Left cardiac atrium (tissue), 4 donors: ENCODE data around the gene ZNF821. TPM values are rescaled to one million over a fixed set of nuclear protein-coding genes. Genes with fewer than 3 reads are reported as not detected.
"Not testable (repeated sequence)": the region's sequence is repeated elsewhere in the genome, so short reads cannot be mapped to it uniquely, and the experiment has no call there.

Experiments used
- ATAC-seq, 2 donors: fragments of 200-7000 bp; cut with Tn5 transposase; one replicate each; pipeline ENCODE4 v1.9.1; 2020; ENCODE audit warnings: mild to moderate bottlenecking in 2 of 2, moderate library complexity in 2 of 2
- DNase-seq: peaks from one replicate; pipeline ENCODE4 v3.0.0-alpha.2; 2020
- intact Hi-C, 2 donors: fragments of 100-400 bp; cut with DNase I; formaldehyde crosslinking; loops; one replicate each; pipeline versions ENCODE4 v1.14.1 to v1.15.1; 2022 to 2023
- total RNA-seq, 2 donors: library from RNA; stranded (reverse); fragmentation: NEBNext Ultra II Directional; extraction: Animal tissue kit (Norgen Biotek cat#: 25700); gene quantifications; one replicate each; pipeline ENCODE4 v1.2.1, GENCODE V29; 2021
- donor health status: DM: no; HTN: yes; CAD: no.
- donor health status: DM: no; HTN: yes; CAD: no; lungs with severe emphysema.
- donor health status: DM: yes; HTN: yes; CAD: no.
- donor health status: Dilated cardiomyopathy.

ZNF821 gene
- total RNA-seq, 2 donors from 2014 or later = 3.6 to 5.7 TPM

DNA sequence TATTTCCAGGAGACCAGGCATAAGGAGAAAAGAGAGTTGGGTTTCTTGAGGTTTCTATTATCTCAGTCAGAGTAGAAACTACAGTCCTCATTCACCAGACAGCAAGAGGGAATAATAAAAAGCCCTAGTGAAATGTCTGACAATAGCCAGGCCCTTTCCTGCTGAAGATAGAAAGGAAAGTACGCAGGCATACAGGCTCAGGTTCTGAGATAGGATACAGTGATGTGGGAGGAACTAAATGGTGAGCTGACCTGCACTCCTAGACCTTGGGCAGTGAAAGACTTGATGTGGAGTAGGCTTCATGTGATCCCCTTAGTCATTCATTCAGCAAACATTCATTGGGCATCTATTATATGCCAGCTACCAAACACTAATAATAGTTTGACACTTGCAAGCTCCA is 14.9 kb downstream of the ZNF821 start:
- ATAC-seq (no peak), DNase-seq (no peak)
- intact Hi-C loops = no loop called here

DNA sequence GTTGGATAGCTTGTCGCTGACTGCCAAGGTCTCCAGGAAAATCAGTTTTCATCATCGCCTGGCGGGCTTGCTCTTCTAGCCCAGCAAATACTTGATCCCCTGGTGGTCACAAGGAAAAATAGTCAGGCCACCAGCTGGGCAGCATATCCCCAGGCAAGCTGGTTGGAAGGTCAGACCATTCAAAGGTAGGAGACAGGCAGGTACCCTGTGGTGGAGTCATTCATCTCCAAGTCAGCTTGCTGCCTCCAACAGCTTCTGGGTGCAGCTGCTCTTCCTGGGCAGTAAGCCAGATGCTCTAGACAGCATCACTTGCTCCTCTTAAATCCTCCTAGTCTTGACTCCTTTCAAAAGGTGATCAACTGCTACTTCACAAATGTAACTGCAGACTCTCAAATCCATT is 16.0 kb downstream of the ZNF821 start:
- ATAC-seq = no peak
- no peak for DNase-seq
- intact Hi-C loops = no loop called here

DNA sequence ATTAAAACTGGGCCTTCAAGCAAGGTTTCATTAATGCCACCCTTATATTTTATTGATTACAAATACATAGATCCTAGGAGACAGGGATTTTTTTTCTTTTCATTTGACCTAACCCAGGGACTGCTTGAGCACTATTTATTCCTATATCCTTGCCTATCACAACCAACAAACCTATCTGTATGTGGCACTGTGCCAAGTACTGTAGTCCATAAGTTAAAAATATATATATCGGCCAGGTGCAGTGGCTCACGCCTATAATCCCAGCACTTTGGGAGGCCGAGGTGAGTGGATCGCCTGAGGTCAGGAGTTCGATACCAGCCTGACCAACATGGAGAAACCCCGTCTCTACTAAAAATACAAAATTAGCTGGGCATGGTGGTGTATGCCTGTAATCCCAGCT is 16.8 kb downstream of the ZNF821 start:
- intact Hi-C loops, DNase-seq, ATAC-seq: not testable (repeated sequence)

DNA sequence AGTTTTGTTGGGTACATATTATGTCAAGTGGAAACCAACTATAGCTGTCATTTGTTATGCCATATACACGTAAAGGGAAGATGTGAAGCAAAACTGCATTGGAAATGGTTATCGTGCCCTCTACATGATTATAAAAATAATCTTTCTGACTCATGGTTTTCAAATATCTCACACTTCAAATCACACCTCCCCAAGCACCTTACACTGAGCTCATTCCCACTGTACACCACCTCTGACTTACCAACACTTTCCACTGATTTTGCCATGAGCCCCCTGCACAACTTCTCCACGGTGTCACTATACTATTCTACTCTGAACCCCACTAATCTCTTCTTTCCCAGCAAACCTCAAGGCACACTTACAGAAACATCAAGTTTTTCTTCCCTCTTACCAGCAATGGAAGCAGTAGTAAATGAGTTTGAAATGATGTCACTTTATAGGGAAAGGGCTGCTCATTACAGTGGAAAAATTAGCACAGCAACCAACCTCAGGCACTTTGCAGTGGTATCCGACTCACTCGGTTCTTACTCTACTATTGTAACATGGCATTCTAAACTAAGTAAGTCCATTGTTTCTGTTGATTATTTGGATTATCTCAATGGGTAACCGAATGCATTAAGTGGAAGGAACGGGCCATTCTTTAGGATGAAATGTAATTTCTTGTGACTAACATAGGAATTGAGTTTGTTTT is 18.7 kb downstream of the ZNF821 start:
- DNase-seq (no peak), ATAC-seq (peak; percentile 47 to 64)

DNA sequence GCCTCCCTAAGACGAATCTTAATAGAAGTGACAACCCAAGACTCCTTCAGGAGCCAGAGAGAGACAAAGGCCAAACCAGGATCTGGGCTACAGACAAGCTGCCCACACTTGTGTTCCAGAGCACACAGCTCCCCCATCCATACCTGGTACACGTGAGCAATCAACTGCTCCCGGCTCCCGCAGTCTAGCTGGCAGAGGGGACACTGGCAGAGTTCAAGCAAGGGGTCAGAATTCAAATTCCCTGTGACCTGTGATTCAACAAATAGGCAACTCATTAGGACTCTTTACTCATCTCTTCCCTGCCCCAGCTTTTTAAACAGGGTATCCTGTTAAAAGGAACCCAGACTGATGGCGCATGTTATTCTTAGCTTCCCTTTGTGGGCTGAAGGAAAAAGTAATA is 20.0 kb downstream of the ZNF821 start:
- DNase-seq (no peak), ATAC-seq (no peak)
- intact Hi-C loops = no loop called here

More for the DNA sequence above, 18.7 kb downstream of the ZNF821 start:
- intact Hi-C loops = no loop called here

DNA sequence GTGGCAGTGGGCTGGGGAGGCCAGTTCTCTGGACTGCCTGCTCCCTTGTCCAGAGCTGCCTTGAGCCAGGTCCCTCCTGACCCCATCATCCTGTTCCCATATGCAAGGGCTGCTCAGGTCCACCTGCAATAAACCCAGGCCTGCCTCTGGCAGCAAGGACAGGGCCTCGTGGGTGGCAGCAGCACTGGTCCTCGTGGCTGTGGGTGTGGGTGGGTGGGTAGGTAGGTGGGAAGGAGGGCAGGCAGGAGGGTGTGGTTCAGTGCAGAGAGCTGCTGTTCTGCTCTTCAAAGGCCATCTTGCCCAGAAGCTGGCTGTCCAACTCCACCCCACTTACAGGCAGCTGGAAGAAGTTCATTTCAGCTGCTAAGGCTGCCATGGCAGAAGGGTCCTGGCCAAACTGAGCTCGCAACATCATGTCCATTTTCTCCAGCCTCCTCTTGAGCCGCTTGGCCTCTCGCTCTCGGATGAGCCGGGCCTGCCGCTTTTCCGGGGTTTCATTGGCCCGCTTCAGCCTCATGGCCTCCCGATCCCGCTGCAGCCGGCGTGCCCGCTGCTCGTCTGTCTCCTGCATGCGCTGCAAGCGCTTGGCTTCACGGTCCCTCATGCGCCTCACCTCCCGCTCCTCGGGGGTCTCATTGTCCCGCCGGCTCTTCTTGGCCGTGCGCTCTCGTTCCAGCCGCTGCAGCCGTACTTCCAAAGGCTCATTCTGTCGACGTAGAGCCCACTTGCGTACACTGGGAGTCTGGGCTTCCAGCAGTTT is 24.0 kb downstream of the ZNF821 start:
- DNase-seq (no peak), ATAC-seq (no peak)
- intact Hi-C loops = no loop called here

DNA sequence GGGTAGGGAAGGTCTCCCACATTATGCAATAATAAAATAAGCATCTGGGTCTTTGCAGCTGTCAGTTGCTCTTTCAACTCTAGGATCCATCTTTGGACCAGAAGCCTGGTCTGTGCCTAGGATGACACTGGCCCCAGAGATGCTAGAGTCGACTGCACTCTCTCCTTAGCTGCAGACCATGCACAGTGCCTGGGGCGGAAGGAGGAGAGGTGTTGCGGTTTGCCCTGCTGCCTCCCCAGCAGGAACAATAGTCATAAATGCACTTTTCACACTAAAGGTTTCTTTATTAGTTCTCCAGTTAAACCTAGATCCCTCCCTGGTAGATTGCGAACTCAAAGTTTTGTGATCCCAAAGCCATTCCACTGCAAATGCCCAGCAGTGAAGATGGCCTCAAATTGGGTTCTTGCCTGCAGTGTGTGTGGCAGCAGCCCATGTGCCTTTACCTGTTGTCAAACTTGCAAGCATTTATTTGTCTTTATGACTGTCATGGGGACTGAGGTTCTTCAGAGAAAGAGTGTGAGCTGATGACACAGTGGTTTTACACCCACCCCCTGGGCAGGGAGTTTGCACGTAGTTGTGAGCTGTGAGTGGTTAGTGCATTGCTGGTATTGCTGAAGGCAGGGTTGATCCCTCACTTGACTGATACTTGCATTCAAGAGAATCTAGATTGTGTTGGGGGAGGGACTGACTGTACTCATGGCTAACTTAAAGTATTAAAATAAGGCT is 27.9 kb downstream of the ZNF821 start:
- DNase-seq (no peak), ATAC-seq (peak in 1 of 2 donors; percentile 11)
- intact Hi-C loops = no loop called here

DNA sequence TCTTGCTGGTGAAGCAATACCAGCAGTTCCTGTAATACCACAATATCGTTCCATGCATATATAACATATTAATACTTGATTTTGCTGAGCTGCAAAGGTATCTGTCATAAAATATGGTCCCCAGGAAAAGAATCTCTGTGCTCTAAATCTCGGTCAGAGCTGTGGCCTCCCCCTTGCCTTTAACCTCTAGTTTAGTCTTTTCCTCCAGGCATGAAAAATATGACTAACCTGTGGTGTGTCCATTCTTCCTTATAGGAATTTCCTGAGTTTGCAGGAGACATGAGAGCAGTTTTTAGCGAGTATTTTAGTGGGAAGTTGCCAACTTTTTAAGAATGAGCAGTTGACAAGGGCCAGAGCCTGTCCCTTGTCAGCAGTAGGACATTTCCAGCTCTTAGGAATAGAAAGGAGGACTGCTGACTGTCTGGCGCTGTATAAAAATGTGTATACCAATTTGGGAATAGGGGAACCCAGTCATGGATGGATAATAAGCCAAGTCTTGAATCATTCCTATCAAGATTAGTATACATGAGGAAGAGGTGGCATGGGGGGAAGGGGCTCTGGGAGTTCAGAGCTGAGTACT is 29.5 kb downstream of the ZNF821 start:
- intact Hi-C loops = no loop called here
- DNase-seq (no peak), ATAC-seq (peak in 1 of 2 donors; percentile 7)

DNA sequence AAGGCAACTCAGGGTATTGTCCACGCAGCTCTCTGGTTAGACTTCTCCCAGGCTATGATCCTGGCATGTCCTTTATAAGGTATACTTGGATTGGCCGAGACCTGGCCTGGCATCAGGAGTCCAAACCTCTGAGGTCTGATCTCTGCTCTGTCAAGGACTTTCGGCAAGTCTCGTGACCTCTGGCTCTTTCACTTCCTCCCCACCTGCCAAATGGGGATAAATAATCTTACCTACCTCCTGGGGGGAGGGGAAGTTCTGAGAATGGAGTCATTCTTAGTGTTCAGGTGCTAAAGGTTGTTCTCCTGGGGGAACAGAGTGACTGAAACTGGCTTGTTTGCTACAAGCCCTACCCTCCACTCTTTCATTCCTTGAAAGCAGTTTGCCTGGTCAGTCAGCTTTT is 30.6 kb downstream of the ZNF821 start:
- intact Hi-C loops = no loop called here
- ATAC-seq = no peak
- DNase-seq = no peak

DNA sequence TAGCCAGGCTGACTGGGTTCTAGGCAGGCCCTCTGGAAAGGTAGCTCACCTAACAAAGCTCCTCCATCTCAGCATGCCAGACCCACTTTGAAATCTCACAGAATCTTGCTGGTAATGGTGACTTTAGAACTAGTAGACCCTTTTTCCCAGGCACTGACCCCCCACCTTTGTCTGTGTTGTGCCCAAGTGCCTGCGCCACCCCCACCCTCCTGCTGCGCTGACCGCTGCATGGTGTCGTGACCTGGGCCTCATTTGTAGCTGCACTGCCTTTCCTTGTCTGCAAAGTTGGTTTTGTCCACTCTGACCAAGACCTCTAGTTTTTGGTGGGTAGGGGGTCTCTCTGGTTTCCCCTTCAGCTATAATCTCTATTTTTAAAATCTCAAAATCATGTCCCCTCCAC is 31.4 kb downstream of the ZNF821 start:
- ATAC-seq (no peak), DNase-seq (no peak)
- intact Hi-C loops = no loop called here

DNA sequence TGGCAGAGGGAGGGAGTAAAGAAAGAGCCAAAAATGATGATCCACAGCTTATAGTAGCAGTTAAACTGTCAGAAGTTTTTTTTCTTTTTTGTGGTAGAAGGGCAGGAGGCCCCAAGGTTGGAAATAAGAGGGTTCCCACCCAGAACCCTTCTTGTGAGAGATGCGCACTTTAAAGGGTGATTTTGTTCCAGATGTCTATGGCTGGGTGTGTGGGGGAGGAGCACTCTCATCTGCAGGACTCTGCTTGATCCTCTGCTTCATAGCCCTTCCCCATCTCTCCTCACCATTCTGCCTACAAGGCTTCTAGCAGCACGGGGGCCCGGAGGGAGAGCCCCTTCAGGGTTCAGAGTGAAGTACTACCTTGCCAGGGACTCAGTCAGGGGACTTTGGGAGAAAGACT is 31.8 kb downstream of the ZNF821 start:
- DNase-seq (no peak), ATAC-seq (no peak)
- intact Hi-C loops = no loop called here

DNA sequence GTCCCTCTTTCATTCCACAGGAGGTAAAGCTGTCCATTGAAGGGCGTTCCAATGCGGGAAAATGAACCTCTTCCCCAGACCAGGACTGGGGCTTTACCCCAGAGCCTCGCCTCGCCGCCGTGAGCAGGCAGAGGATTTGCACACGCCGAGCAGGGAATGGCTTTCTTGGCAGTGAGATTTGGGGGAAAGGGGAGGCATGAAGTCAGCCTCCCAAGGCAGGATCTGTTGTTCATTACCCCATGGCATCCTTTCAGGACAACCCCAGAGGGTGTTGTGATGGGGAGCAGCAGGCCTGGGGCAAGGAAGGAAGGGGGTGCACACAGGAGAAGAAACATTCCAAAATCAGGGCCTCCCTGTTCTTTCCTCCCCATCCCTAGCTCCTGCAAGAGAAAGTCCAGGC is 32.2 kb downstream of the ZNF821 start:
- intact Hi-C loops = no loop called here
- ATAC-seq (peak in 1 of 2 donors; percentile 56), DNase-seq (no peak)

DNA sequence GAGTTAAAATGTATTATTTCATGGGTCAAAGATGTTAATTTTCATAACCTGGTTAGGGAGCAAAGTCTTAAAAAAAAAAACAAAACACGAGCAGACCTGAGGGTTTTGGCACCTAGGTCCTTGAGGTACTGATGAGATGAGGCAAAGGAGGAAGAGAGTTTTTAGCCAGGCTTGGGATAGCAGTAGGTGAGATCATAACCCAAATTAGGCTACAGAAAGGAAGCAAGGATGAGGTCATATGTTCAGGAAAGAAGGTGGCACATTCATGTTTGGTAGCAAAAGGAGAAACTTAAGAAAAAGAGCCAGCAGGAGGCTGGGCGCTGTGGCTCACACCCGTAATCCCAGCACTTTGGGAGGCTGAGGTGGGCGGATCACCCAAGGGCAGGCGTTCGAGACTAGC is 35.4 kb downstream of the ZNF821 start:
- intact Hi-C loops = loop anchor here in 1 of 2 donors (5.0 kb wide), 1 partner anchor 41 kb away; the partner anchor contains the start of gene AP1G1
- ATAC-seq (no peak), DNase-seq (no peak)

DNA sequence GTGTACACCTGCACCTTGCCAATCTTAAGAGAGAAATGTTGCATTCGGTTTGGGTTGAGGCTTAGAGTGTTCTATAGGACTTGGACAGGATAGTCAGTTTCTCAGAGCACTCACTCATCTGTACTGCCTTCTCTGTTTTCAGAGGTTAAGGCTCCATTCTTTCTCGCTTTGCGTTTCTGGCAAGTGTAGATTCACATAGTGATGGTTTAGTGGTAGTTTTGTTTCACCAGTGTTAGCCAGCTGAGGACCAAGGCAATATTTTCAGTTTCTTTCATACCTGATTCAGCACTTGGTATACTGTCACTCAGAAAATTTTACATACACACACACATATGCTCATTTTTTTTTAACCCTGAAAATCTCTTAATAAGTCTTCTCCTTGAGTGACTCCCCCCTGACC is 36.9 kb downstream of the ZNF821 start:
- DNase-seq = no peak
- no peak for ATAC-seq
- intact Hi-C loops = loop anchor here in 1 of 2 donors (5.0 kb wide), 1 partner anchor 40 kb away; the partner anchor contains the start of gene AP1G1

DNA sequence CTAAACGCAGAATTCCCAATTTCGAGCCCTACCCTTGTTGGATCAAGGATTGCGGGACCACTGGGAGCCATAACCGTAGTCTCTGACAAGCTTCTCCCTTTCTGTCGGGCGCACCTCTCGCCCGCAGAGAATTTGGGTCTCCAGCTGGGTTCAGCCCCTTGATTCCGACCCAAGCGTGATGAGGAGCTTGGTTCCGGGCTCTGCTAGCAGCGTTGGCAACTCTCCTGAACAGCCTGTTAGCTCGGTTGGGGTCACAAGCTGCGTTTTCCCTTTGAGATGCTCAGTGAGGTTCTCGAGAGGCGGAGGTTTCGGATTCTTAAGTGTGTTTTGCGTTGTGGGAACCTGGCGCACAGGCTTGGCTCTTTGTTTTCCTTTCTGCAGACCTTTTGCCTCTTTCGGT is 37.6 kb downstream of the ZNF821 start:
- DNase-seq (no peak), ATAC-seq (peak in 1 of 2 donors; percentile 4)
- intact Hi-C loops = loop anchor here in 1 of 2 donors (5.0 kb wide), 1 partner anchor 39 kb away; the partner anchor contains the start of gene AP1G1

DNA sequence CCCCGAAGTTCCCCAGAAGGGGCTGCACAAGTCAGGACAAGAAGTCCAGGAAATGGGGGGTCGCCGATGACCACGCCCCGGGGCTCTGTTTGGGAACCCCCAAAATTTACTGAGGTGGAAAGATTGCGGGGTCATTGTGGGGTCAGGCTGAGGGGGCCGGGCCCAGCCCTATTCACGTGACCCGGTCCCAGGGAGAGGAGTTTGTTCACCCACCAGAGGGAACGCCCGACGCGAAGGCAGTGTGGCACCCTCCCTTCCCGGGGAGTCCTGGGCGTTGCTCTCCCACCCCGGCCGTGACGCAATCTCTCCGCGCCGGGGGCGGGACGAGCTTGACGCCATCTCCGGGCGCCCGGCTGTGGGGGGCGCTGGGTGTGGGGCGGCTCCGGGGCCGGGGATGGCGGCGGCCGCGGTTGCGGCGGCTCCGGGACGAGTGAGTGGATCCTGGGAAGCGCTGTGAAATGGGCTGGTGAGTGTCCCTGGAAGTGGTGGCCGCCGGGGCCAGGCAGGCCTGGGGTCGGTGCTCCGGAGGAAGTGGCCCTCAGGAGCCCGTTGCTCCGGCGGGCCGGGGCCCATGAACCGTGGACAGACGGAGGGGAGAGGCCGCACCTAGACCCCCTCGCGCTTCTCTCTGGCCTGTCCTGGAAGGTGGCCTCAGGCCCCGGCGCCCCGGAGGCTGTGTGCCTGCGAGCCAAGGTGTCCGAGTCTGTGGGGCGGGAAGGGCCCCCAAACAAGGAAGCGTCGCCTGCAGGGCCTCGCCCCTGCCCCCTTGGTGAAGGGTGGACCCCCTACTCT is 38.1 kb downstream of the ZNF821 start, which contains the start of gene ATXN1L:
TSS of gene ATXN1L (plus strand) at position 338 of the 792 bp plus-strand sequence. CDS start 3,765 bp downstream, outside the sequence.
- intact Hi-C loops = loop anchor here in 1 of 2 donors (5.0 kb wide), 1 partner anchor 39 kb away; the partner anchor contains the start of gene AP1G1
- peak; percentile 98 for ATAC-seq
- peak; percentile 93 for DNase-seq

DNA sequence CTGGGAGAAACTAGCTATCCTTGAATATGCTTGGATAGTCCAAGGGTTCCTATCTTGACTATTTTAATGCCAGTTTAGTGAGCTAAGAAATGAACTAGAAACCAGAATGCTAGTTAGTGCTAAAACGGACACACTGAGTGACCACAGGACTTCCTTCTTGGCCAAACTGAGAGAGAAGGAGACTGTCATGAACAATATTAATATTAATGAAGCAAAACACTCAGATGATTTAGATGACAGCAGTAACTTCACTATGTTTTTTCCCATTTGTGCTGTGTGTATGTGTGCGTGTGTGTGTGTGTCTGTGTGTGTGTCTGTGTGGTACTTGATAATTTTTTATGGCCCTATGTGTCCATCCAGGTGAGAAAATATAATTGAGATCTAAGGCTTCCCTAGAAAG is 40.4 kb downstream of the ZNF821 start:
- no peak for ATAC-seq
- intact Hi-C loops = no loop called here
- DNase-seq = no peak

DNA sequence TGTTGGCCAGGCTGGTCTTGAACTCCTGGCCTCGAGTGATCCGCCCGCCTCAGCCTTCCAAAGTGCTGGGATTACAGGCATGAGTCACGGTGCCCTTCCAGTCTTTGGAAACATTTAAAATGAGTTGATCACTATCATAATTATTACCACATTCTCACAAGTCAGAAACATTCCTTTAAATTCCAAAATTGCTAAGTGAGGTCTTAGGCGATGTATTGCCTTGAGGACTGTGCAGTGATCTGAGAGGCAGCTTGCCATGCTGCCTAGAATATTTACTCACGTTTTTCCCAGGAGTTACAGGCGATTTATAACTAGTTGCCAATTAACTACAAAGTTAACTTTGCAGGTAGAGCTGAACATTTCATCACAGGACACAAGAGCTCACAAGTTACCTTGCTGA is 43.9 kb downstream of the ZNF821 start:
- DNase-seq = no peak
- ATAC-seq = no peak
- intact Hi-C loops = no loop called here

DNA sequence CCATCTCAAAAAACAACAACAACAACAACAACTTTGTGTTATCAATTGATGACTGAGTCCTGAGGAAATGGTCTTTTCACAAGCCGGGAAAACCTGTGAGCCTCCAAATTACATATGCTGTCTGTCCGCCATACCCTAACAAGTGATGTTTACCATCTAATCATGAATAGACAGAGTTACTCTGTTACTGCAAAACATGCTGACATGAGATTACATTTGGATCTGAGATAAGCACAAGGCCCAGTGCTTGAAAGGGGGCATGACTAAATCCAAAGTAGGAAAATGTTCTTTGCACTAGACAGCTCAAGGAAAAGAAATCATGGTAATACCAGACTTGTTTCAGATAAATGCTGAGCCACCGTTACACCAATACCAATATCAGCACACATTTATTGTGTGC is 46.8 kb downstream of the ZNF821 start:
- ATAC-seq (no peak), DNase-seq (no peak)
- intact Hi-C loops = no loop called here
